IMR-90 (cell line): ENCODE results near the gene ERCC1.

Experiments
- CEBPB ChIP-seq: IDR thresholded peaks from 2 replicates; pipeline ENCODE4 v1.6.1; 2012; ENCODE audit warnings: low read depth, low read length, improper control_type of control experiment
- MAZ ChIP-seq: IDR thresholded peaks from 2 replicates; pipeline ENCODE4 v1.6.1; 2012; ENCODE audit warnings: low read depth, mild to moderate bottlenecking, low read length, improper control_type of control experiment, moderate library complexity, borderline replicate concordance
- NFE2L2 ChIP-seq: fragments of 150-350 bp; IDR thresholded peaks from 2 replicates; pipeline ENCODE4 v1.6.1; 2016; ENCODE audit warnings: low read depth, mild to moderate bottlenecking, low read length
- POLR2A ChIP-seq: IDR thresholded peaks from 2 replicates; pipeline ENCODE4 v1.6.1; 2012; ENCODE audit warnings: mild to moderate bottlenecking, low read depth, low read length
- RAD21 ChIP-seq: IDR thresholded peaks from 2 replicates; pipeline ENCODE4 v1.6.1; 2012; ENCODE audit warnings: low read length, improper control_type of control experiment
- RFX5 ChIP-seq: IDR thresholded peaks from 2 replicates; pipeline ENCODE4 v1.8.0; 2012; ENCODE audit warnings: low read depth, mild to moderate bottlenecking, low read length, moderate library complexity
- TF ChIP-seq, protein P1 (sequence below): conservative IDR thresholded peaks from 2 replicates; pipeline ENCODE4 v1.5.1; 2012; ENCODE audit warnings: mild to moderate bottlenecking, low read depth, low read length, improper control_type of control experiment

DNA sequence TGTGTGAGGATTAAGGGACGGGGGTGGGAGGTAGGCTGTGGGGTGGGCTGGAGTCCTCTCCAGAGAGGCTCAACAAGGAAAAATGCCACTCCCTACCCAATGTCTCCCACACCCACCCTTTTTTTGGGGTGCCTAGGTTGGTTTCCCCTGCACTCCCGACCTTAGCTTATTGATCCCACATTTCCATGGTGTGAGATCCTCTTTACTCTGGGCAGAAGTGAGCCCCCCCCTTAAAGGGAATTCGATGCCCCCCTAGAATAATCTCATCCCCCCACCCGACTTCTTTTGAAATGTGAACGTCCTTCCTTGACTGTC, 49.6 kb upstream of the ERCC1 start:
- TF ChIP-seq POLR2A (no peak), MAZ (no peak), RFX5 (no peak), NFE2L2 (0 out of 2 replicates have a peak, but pooled peaks have one; percentile 2), RAD21 (no peak), CEBPB (no peak)
- TF ChIP-seq, protein P1, sequence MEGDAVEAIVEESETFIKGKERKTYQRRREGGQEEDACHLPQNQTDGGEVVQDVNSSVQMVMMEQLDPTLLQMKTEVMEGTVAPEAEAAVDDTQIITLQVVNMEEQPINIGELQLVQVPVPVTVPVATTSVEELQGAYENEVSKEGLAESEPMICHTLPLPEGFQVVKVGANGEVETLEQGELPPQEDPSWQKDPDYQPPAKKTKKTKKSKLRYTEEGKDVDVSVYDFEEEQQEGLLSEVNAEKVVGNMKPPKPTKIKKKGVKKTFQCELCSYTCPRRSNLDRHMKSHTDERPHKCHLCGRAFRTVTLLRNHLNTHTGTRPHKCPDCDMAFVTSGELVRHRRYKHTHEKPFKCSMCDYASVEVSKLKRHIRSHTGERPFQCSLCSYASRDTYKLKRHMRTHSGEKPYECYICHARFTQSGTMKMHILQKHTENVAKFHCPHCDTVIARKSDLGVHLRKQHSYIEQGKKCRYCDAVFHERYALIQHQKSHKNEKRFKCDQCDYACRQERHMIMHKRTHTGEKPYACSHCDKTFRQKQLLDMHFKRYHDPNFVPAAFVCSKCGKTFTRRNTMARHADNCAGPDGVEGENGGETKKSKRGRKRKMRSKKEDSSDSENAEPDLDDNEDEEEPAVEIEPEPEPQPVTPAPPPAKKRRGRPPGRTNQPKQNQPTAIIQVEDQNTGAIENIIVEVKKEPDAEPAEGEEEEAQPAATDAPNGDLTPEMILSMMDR = no peak
